Testis (tissue), 3 donors: ENCODE data around the gene GBE1. TPM values are rescaled to one million over a fixed set of nuclear protein-coding genes. Genes with fewer than 3 reads are reported as not detected.

ENCODE experiments used
- DNase-seq: peaks from one replicate; pipeline ENCODE4 v3.0.0-alpha.2; 2019
- H3K27ac ChIP-seq, 2 donors: fragments of 200-600 bp; sonication (generic); one replicate each; pipeline ENCODE4 v1.5.1; 2019
- H3K27me3 ChIP-seq: fragments of 200-600 bp; sonication (generic); one replicate; pipeline ENCODE4 v1.5.1; 2019
- H3K36me3 ChIP-seq: fragments of 200-600 bp; sonication (generic); one replicate; pipeline ENCODE4 v1.5.1; 2017; ENCODE audit warnings: low read depth; ENCODE audit errors: missing control alignments
- H3K4me1 ChIP-seq: fragments of 200-600 bp; sonication (generic); one replicate; pipeline ENCODE4 v1.5.1; 2019
- H3K4me3 ChIP-seq, 2 donors: fragments of 200-600 bp; sonication (generic); one replicate each; pipeline ENCODE4 v1.5.1; 2017 to 2019
- H3K9me3 ChIP-seq: fragments of 200-600 bp; sonication (generic); one replicate; pipeline ENCODE4 v1.5.1; 2017
- POLR2A ChIP-seq: fragments of 450-650 bp; IDR thresholded peaks from one replicate; pipeline ENCODE4 v1.6.1; 2017; ENCODE audit warnings: antibody characterized with exemption, mild to moderate bottlenecking, moderate library complexity
- WGBS, 2 donors: methylation state at CpG; one replicate each; pipeline ENCODE4 v1.1.5; 2018; 5-methylcytosine and 5-hydroxymethylcytosine counted together
- intact Hi-C: fragments of 100-400 bp; cut with DNase I; formaldehyde crosslinking; loops from one replicate; pipeline ENCODE4 v1.15.1; 2023; ENCODE audit warnings: low total_unique reads
- polyA plus RNA-seq: library from polyadenylated mRNA; stranded (reverse); fragments of 350-450 nt; fragmentation: Illumina TruSeq; extraction: RNeasy Lipid Tissue Mini Kit (QIAGEN cat#74804); gene quantifications from one replicate; pipeline ENCODE4 v1.2.3, GENCODE V29; 2014; ENCODE audit warnings: low read depth, low replicate concordance; ENCODE audit not compliant: insufficient read depth
- total RNA-seq, 2 donors: library from RNA; depleted of rRNA; stranded (reverse); fragments of >200 nt; gene quantifications; one replicate each; pipeline ENCODE4 v1.2.3, GENCODE V29; 2016
- TF ChIP-seq, protein P1 (sequence below), 3 experiments: fragments of 450-650 bp in 2 of 3; fragments of 200-600 bp in 1 of 3; sonication (generic) in 1 of 3; IDR thresholded peaks; one replicate each; pipeline ENCODE4 v1.5.1; 2016 to 2019; ENCODE audit warnings: antibody characterized with exemption in 3 of 3, mild to moderate bottlenecking in 2 of 3, moderate library complexity in 1 of 3

Gene GBE1
- total and polyA plus RNA-seq, 3 donors from 2014 or later, result 14.1 to 23.5 (median 19.4) TPM

DNA sequence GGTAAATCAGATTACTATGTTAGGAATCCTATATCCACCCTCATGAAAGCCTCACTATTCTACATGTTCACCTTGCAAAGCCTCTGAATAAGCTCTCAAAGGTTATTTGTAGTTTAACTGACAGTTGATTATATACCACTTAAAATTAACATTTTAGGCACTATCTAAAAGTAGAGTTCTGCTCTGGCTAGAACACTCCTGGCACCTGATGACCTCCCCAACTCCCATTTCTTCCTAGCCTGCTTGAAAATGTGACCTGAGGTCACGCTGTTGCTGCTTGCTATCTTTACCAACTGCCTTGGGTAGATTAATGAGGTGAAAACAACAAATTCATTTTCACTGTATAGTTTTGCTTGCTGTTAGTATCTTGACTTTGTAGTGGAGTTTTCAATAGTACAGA, 220.7 kb downstream of the GBE1 start:
- H3K27ac ChIP-seq, result no peak overlapping the region
- WGBS, 2 donors, result 82 to 88% methylated on average over 1 of the region's 1 CpG
- no peaks in the 10 kb centered on the region for H3K36me3 ChIP-seq
- H3K4me3 ChIP-seq, result no peak overlapping the region
- no peaks in the 10 kb centered on the region for H3K27me3 ChIP-seq
- DNase-seq, result no peak
- H3K9me3 ChIP-seq, result no peaks in the 10 kb centered on the region
- no peaks in the 10 kb centered on the region for H3K4me1 ChIP-seq
- intact Hi-C loops, result no loop called here
- TF ChIP-seq, protein P1, sequence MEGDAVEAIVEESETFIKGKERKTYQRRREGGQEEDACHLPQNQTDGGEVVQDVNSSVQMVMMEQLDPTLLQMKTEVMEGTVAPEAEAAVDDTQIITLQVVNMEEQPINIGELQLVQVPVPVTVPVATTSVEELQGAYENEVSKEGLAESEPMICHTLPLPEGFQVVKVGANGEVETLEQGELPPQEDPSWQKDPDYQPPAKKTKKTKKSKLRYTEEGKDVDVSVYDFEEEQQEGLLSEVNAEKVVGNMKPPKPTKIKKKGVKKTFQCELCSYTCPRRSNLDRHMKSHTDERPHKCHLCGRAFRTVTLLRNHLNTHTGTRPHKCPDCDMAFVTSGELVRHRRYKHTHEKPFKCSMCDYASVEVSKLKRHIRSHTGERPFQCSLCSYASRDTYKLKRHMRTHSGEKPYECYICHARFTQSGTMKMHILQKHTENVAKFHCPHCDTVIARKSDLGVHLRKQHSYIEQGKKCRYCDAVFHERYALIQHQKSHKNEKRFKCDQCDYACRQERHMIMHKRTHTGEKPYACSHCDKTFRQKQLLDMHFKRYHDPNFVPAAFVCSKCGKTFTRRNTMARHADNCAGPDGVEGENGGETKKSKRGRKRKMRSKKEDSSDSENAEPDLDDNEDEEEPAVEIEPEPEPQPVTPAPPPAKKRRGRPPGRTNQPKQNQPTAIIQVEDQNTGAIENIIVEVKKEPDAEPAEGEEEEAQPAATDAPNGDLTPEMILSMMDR (IDR thresholded peaks at IDR 0.05), result no peak
- TF ChIP-seq POLR2A, result no peak

DNA sequence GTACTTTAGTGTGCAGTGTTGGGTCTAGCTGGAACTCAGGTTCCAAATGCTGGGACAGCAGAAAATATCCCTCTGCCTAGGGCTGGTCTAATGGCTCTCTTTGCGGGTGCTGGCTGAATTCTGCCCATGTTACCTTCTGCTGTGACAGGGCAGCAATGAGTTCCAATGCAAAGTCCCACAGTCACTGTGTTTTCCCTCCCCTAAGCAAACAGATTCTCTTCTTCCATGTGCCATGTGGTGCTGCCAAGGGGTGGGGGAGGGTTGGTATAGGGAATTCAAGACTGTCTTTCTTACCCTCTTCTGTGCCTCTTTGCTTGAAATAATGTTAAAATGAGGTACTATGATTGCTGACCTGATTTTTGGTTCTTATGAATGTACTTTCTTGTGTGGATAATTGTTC, 229.6 kb downstream of the GBE1 start:
- H3K27me3 ChIP-seq, result no peaks in the 10 kb centered on the region
- 100% methylated on average over 1 of the region's 1 CpG for WGBS, 2 donors
- no peak for DNase-seq
- TF ChIP-seq POLR2A, result no peak
- TF ChIP-seq, protein P1 (IDR thresholded peaks at IDR 0.05), result no peak
- no peaks in the 10 kb centered on the region for H3K4me1 ChIP-seq
- no peaks in the 10 kb centered on the region for H3K9me3 ChIP-seq
- no peaks in the 10 kb centered on the region for H3K36me3 ChIP-seq
- intact Hi-C loops, result no loop called here
- H3K4me3 ChIP-seq, result no peak overlapping the region
- H3K27ac ChIP-seq, result no peak overlapping the region

DNA sequence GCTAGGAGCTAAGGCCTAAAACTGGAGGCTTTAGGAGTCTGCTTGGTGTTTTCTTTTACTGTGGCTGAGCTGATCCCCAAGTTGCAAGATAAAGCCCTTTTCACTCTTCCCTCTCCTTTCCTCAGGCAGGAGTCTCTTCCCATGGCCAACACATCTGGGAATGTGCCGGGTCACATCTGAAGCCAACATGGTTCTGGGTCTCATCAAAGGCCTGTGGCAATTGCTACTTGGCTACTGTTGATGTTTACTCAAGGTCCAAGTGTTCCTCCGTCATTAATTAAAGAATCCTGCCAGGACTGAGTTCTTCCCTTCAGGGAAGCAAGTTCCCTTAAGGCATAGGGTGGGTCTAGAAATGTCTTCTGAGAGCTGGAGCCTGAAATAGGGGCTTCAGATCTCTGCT, 230.2 kb downstream of the GBE1 start:
- no peak overlapping the region for H3K4me3 ChIP-seq
- DNase-seq, result no peak
- H3K27me3 ChIP-seq, result no peaks in the 10 kb centered on the region
- intact Hi-C loops, result no loop called here
- no peaks in the 10 kb centered on the region for H3K4me1 ChIP-seq
- TF ChIP-seq, protein P1 (IDR thresholded peaks at IDR 0.05), result no peak
- TF ChIP-seq POLR2A, result no peak
- WGBS, 2 donors, result 77 to 82% methylated on average over 2 of the region's 2 CpGs
- no peaks in the 10 kb centered on the region for H3K36me3 ChIP-seq
- no peaks in the 10 kb centered on the region for H3K9me3 ChIP-seq
- H3K27ac ChIP-seq, result no peak overlapping the region

DNA sequence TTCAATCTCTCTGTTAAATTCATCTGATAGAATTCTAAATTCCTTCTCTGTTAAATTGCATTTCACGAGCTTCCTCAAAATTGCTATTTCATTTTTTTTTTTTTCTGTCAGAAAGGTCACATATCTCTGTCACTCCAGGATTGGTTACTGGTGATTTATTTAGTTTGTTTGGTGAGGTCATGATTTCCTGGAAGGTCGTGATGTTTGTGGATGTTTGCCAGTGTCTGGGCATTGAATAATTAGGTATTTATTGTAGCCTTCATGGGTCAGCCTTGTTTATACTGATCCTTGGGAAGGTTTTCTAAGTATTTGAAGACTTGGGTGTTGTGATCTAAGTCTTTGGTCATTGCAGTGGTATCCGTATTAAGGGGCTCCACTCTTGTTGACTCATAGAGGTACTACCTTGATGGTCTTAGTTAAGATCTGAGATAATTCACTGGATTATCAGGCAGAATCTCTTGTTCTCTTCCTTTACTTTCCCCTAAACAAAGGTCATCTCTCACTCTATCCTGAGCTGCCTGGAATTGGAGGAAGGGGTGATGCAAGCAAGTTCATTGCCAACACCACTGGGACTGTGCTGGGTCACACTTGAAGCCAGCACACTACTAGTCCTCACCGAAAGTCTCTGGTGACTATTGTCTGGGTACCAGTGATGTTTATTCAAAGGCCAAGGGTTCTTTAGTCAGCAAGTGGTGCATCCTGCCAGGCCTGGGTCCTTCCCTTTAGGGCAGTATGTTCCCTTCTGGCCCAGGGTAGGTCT, 231.1 kb downstream of the GBE1 start:
- no peaks in the 10 kb centered on the region for H3K36me3 ChIP-seq
- TF ChIP-seq POLR2A, result no peak
- TF ChIP-seq, protein P1 (IDR thresholded peaks at IDR 0.05), result no peak
- no peaks in the 10 kb centered on the region for H3K27me3 ChIP-seq
- H3K9me3 ChIP-seq, result no peaks in the 10 kb centered on the region
- intact Hi-C loops, result no loop called here
- H3K4me1 ChIP-seq, result no peaks in the 10 kb centered on the region
- H3K4me3 ChIP-seq, result no peak overlapping the region
- no peak for DNase-seq
- no peak overlapping the region for H3K27ac ChIP-seq
- WGBS, 2 donors, result 94 to 96% methylated on average over 4 of the region's 4 CpGs

DNA sequence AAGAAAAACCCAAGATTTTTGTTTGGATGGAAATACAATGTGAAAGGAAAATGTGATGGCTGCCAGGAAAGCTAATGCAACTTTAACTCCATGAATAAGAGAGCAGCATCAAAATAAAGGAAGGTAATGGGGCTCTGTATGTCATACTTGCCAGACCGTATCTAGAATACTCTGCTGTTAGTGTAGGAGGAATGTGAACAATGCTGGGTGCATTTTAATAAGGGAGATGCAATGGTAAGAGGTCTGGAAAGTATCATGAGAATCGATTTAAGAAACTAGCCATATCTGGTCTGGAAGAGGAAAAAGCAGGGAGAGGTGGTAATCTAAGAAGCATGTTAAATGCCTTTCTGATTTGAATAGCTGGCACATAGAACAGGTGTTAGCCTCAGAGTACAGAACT, 239.6 kb downstream of the GBE1 start:
- Histone ChIP-seq H3K36me3 (no peaks in the 10 kb centered on the region), H3K4me3 (no peak overlapping the region), H3K27me3 (no peaks in the 10 kb centered on the region), H3K27ac (no peak overlapping the region), H3K4me1 (no peaks in the 10 kb centered on the region), H3K9me3 (no peaks in the 10 kb centered on the region)
- 62 to 71% methylated on average over 2 of the region's 2 CpGs for WGBS, 2 donors
- intact Hi-C loops, result no loop called here
- TF ChIP-seq, protein P1 (IDR thresholded peaks at IDR 0.05), result no peak
- TF ChIP-seq POLR2A, result no peak
- DNase-seq, result no peak
